ENCODE data around the gene ARHGAP42.
"Not testable (repeated sequence)": the region's sequence is repeated elsewhere in the genome, so short reads cannot be mapped to it uniquely, and the experiment has no call there.

Gene ARHGAP42

DNA sequence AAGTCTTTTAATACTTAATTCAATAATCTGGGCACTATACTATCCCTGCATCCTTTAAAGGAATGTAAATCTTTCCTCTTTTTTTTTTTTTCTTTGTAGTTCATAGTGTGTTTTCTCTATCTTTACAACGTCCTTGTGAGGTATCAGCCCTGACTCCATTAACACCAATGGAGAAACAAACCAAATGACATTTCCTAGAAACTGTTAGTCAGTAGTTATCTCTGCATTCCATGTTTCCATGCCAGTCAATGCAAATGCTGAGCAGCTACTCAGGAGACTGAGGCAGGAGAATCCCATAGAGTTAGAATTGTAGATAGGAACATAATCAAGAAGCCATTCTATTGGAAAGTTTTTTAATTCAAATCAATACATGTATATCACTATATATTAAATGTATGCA is 182.2 kb downstream of the ARHGAP42 start:
- DNase-seq (ENCODE audit: low read depth in 2 of 2): no peak

DNA sequence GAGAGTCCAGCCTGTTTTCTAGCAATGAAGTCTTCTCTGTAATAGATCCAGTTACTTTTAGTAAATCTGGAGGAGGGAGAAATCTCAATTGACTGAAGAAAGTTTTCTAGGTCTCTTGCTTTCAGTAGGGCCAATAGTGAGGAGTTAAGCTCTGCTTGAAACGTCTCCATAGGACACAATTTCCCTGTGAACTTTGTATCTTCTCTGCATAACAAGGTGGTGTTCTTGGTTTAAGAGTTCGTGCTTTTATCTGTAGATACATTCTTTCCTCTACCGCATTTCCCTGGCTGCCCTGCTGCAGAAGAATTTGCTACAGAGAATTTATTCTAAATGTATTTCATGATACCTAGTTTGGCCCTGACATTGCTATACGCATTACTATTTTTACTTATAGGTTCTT is 183.1 kb downstream of the ARHGAP42 start:
- DNase-seq (ENCODE audit: low read depth in 2 of 2): no peak

DNA sequence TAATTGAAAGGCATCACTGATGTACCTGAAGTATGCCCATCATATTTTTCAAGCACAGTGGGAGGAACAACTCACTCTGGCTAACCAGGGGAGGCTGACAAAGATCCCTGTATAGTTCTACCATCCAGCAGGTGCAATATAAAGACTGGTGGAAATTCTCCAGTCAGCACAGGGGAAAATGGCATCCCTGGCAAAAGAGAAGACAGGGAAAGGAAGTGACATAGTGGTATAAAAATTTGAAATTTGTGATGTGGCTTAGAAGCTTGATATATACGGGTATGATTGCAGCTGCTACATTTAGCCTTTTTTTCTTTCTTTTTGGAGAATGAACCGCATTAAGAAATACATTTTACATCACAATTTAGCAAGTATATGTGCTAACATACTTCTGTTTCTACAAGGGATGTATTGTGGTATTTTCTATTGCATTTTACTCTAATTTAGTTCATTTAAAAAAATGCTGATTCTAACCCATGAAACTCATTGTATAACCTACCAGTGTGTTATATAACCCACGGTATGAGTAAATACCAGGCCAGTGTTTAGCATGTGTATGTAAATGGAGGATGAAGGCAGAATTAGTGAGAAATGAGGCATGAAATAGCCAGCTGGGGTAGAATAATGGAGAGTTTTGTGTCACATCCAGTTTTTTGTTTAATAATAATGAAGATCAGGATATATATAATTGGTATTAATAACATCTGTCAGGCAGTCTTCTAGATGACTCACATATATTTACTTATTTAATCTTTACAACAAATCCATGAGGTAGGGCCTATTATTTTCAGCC is 186.1 kb downstream of the ARHGAP42 start:
- no peak for DNase-seq (ENCODE audit: low read depth in 2 of 2)

DNA sequence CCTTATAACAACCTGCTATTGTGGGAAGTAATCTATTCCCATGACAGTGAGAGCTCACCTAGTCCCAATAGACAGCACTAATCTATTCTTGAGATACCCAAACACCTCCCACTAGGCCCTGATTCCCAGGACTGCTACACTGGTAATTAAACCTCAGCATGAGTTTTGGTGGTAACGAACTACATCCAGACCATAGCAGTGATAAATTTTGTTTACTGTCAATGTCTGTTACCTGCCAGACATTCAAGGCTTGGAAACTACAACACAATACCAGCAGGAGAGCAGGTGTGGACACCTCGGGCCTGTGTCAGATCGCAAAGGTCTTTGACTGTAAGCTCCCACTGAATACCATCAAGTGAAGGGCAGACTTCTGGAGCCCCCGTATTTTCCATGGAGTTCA is 187.1 kb downstream of the ARHGAP42 start:
- DNase-seq (ENCODE audit: low read depth in 2 of 2): no peak

DNA sequence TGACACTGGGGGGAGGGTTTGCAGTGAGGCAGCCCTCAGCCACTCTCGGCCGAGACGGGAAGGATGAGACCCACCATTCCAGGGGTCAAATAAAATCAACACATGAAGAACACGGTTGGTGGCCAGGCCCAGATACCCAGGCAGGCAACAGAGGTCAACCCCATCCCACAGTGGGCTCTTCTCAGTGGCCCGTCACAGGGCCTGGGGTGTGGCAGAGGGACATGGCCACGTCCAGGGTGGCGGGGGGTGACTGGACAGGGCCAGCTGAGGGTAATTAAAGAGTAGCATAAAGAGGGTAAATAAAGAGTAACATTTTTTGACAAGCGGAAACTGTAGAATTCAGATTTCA is 188.4 kb downstream of the ARHGAP42 start:
- DNase-seq (ENCODE audit: low read depth in 2 of 2): no peak

DNA sequence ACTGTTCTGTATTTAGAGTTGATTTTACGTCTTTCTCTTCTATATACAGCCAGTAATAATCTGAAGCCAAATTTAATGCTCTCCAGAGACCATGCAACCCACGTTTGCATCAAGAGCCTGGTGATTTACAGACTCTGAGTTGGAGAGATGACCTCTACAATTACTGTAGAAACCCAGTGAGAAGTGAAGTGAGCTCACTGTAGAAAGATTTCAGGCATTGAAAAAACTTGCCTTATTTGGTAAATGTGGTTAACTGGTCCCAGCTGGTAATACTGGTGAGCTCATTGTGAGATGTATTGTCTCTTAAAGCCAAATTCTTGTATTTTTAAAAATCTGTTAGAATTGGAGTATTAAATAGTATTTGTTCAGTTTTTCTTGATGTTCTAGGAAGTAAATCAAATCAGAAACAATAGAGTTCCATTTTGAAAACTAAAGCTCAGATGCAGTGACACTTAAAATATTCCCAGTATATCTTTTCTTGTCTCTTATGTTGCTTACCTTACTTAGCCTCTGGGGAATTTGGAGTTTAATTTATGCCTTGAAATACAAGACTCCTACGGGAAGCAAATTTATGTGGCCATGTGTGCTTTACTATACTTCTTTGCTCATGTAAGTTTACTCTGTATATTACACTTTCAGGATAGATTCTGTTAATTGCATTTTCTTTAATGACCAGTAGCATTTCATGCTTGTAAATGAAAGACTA is 189.9 kb downstream of the ARHGAP42 start:
- no peak for DNase-seq (ENCODE audit: low read depth in 2 of 2)

DNA sequence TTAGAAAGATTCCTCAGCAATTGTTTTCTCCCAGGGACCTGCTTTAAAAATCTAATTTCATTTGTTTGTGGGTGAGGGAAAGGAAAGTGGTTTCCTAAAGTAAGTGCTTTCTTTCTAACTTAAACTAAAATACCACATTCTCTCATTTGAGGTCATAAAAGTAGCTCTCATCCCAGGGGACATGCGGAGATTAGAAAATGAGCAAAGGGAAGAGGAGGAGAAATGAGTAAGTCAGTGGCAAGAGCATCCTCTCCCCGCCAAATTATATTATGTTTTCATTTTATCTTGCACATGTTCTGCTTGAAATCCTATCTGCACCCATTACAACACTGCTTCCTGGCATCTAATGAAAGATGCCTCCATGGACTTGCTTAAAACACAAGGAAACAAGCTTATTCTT is 191.4 kb downstream of the ARHGAP42 start:
- DNase-seq (ENCODE audit: low read depth in 2 of 2): no peak

DNA sequence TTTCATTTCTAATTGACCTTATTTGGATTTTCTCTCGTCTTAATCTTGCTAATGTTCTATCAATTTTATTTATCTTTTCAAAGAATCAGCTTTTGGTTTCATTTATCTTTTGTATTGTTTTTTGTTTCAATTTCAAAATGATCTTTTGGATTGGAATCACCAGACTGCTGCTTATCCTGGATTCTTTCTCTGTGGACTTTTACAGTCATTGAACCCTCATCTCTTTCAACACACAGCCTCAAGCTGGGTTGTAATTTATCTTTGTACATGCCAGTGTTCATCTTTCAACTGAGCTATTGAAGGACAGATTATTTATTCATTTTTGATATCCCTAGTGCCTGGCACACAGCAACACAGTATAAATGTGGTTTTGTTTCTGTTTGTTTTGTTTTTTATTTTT is 195.9 kb downstream of the ARHGAP42 start:
- no peak for DNase-seq (ENCODE audit: low read depth in 2 of 2)

DNA sequence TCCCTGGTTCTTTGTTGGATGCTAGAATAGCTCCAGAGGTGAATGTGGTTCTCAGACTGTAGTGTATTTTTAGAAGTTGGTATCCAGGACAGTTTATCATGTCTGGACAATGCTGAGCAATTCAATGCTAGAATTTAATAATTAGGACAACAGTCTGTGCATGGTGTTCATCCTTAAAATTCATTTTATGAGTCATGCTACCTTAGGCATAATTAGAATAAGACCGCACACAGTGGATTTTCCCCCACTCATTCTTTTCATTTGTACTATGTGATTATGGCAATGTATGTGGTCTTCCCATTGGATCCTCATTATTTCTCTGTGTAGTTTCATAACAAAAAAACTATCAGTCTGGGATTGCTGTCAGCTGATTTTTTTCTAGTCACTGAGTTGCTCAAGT is 196.7 kb downstream of the ARHGAP42 start:
- no peak for DNase-seq (ENCODE audit: low read depth in 2 of 2)

DNA sequence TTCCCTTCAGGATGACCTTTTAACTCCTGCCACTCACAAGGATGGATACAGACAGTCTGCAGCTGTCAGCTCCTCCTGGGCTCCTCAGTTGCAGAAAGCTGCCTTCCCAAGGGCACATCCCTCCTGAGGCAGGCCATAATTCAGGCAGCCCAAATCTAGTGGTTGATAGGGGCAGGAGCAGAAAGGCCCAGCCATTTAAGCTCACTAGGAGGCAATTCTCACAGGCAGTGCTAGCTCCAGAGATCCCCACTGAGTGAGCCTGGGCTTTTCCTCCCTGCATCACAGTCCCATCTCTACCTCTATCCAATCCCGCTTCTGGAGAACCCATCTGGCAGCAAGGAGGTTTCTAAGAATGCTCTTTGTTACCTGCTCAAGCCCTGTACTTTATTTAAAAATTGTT is 200.6 kb downstream of the ARHGAP42 start:
- no peak for DNase-seq (ENCODE audit: low read depth in 2 of 2)

DNA sequence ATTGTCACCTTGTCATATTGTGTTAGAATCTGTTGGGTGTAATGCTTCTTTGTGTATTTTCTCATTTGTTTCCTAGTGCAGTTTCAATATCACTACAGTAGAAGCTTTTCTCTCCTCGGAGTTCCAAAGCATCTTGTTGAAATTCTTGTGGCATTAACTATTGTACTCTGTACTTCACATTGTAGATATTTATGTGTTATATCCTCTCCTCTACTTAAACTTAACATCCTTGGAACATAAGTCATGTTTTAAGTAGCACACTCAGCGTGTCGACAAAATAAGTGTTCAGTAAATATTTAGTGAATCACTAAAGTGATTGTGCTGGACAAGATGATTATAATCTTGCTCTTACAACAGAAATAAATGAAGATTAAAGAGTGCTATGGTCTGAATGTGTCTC is 201.7 kb downstream of the ARHGAP42 start:
- DNase-seq (ENCODE audit: low read depth in 2 of 2): no peak

DNA sequence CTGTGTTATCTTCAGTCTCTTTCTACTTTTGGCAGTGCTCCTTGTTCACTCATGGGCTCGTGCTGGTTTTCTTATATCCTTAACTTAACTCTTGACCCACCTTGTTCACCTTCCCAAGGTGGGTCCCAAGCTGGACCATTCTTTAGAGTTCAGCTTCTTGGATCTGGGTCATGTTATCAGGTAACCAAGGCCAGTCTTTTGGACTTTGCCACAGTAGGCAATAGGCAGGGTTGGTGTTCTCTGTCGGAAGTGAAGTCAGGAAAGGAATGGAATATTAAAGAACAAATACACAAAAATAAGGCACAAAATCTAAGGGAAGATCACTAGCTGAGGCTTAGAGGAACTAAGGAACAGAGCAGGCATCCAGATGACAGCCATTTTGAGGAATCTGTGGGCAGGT is 202.7 kb downstream of the ARHGAP42 start:
- no peak for DNase-seq (ENCODE audit: low read depth in 2 of 2)

DNA sequence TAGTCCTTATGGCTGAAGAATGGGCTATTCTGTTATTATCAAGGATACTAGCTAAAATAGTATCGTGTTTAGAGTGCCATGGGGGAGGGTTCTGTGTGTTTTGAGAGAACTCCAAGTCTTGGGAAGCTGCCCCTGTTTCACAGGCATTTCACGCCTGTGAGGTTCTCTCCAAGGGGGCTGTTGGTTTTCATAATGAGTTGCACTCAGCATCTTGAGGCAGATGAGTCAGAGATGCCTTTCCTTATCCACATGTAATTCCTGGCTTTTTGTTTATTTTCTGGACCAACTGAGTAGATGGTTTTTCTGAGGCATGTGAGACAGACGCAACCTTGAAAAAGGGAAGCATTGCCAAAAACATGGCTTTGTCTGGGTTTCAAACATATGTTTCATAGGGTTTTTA is 203.7 kb downstream of the ARHGAP42 start:
- no peak for DNase-seq (ENCODE audit: low read depth in 2 of 2)

DNA sequence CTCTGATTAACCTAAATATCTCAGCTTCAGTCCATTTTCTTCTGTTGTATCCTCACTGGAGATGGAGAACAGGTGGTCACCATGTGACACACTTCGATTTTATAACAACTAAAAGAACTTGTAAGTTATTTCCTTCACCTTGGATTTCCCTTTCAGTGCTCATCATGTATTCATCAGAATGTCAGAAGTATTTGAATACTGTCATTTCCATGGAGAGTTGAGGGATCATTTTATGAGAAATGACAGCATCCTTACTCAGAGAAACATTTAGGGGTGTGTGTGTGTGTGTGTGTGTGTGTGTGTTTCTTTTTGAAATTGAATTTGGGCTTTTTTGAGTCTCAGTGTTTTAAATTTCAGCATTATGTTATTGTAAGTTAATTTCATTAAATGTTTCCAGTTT is 205.8 kb downstream of the ARHGAP42 start:
- no peak for DNase-seq (ENCODE audit: low read depth in 2 of 2)

DNA sequence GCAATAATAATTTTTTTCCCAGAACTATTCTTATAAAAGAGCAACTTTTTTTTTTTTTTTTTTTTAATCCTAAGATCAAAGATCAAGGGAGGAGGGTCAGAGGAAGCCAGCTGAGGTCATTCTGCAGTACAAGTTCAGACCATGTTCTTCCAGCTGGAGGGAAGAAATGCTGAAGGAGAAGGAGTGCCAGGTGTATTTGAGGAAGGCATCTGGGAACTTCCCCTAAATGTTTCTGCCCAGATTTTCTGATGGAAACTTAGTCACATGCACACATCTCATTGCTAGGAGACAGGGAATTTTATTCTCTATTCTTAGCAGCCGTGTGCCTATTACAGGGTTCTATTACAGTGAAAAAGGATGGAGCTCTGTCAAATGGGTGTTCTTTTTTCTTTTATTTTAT is 208.4 kb downstream of the ARHGAP42 start:
- DNase-seq (ENCODE audit: low read depth in 2 of 2): no peak

DNA sequence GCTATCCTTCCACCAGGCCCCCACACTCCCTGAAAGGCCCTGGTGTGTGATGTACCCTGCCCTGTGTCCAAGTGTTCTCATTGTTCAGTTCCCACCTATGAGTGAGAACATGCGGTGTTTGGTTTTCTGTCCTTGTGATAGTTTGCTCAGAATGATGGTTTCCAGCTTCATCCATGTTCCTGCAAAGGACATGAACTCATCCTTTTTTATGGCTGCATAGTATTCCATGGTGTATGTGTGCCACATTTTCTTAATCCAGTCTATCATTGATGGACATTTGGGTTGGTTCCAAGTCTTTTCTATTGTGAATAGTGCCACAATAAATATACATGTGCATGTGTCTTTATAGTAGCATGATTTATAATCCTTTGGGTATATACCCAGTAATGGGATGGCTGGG is 208.9 kb downstream of the ARHGAP42 start:
- DNase-seq (ENCODE audit: low read depth in 2 of 2): not testable (repeated sequence)

DNA sequence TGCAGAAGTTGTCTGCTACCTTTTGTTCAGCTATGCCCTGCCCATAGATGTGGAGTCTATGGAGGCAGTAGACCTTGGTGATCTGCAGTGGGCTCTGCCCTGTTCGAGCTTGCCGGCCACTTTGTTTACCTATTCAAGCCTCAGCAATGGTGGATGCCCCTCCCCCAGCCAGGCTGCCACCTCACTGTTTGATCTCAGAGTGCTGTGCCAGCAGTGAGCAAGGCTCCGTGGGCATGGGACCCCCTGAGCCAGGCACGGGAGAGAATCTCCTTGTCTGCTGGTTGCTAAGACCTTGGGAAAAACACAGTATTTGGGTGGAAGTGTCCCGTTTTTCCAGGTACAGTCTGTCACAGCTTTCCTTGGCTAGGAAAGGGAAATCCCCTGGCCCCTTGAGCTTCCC is 214.4 kb downstream of the ARHGAP42 start:
- not testable (repeated sequence) for DNase-seq (ENCODE audit: low read depth in 2 of 2)

DNA sequence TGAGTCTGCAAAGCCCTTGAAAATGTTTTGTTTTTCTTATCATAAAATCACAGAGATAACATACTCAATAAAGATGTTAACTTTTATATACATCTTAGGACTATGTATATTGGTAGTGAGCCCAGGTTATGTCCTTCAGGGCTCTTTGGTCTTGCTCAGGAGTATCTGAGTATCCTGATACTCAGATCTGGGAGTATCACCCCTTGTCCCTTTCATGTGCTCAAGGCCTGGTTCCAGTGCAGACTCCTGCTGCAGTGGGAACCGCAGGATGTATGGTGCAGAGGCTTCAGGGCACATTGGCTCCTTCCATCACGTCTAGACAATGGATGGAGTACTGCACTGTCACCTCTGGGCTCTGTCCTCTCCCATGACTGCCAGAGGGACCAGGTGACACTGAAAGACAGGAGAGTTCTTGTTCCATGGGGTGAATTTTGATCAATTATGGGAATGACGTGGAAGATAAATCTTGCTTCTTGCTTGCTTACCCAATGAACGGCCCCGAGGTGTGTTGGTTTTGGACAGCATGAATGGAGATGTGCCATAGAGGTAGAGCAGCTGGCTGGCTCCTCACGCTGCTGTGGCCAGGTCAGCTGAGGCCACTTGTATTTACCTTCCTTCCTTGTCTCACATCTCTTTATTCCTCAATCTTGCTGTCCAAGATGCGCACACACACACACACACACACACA is 215.5 kb downstream of the ARHGAP42 start:
- DNase-seq (ENCODE audit: low read depth in 2 of 2): no peak

DNA sequence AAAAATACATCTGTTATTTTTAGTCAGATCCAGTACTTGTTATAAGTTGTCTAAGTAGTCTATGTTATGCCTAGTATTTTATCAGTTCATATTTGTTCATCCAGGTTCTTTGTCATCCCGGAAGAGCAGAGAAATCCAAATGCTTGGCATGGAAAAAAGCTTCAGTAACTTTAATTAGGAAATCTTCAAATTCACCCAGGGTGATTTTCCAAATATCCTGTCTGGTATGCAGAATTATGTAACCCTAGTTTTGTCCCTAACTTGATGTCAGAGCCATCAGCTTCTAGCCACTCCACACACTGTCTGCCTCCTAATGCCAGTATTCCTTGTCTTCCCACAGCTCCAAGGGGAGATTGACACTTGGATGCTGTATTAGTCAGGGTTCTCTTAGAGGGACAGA is 216.2 kb downstream of the ARHGAP42 start:
- DNase-seq (ENCODE audit: low read depth in 2 of 2): no peak

DNA sequence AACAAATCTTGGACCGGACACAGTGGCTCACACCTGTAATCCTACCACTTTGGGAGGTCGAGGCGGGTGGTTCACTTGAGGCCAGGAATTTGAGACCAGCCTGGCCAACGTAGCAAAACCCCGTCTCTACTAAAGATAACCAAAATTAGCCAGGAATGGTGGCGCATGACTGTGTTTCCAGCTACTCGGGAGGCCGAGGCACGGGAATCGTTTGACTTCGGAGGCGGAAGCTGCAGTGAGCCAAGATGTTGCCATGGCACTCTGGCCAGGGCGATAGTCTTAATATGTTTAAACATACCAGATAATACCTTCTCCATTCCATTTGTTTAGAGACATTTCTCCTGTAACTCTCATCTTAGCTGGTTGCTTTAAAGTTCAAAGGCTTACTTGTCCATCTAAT is 218.6 kb downstream of the ARHGAP42 start:
- DNase-seq (ENCODE audit: low read depth in 2 of 2): no peak

DNA sequence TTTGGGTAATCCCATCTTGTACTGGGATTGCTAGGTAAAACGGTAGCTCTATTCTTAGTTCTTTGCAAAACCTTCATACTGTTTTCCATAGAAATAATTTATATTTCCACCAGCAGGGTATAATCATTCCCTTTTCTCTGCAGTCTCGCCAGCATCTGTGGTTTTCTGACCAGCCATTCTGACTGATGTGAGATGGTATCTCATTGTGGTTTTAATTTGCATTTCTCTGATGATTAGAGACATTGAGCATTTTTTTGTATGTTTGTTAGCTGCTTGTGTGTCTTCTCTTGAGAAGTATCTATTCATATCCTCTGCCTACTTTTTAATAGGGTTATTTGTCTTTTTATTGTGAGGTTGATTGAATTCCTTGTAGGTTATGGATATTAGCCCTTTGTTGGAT is 221.7 kb downstream of the ARHGAP42 start:
- no peak for DNase-seq (ENCODE audit: low read depth in 2 of 2)

DNA sequence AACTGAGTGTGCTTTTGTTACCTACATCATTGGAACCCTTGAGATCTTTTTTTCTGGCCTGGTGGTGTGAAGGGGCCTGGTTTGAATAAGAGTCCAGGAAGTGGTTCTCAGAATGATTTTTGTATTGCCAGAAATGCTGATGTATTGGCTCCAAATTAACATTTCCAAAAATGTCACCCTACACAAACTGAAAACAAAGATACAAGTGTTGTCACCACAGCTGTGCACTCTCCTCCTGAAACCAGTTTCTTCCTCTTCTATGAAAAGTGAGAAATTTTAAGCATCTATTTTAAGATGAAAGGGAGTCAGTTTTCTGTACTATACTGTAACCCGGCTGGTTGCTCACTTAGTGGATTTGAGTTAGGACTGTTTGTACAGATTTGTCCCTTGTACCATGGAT is 223.7 kb downstream of the ARHGAP42 start:
- DNase-seq (ENCODE audit: low read depth in 2 of 2): no peak

All from stimulated activated CD4-positive, alpha-beta T cell treated with anti-CD3 and anti-CD28 coated beads, Interleukin-12 subunit alpha, Interleukin-12 subunit beta, amount 100 ng/mL, for 24 hours (primary cell).